Skeletal muscle satellite cell (primary cell): Measurements from ENCODE around the gene IKBKE.

Source experiments
- H3K27me3 ChIP-seq: 2 replicates; pipeline ENCODE4 v1.7.0; 2013; ENCODE audit warnings: low read length; ENCODE audit not compliant: control insufficient read depth, insufficient read depth
- H3K36me3 ChIP-seq: 2 replicates; pipeline ENCODE4 v1.7.0; 2013; ENCODE audit warnings: mild to moderate bottlenecking, control low read depth, low read length; ENCODE audit not compliant: insufficient read depth
- H3K4me1 ChIP-seq: 2 replicates; pipeline ENCODE4 v1.7.0; 2013; ENCODE audit warnings: low read length; ENCODE audit not compliant: control insufficient read depth, insufficient read depth
- H3K4me2 ChIP-seq: 2 replicates; pipeline ENCODE4 v1.7.0; 2013; ENCODE audit warnings: mild to moderate bottlenecking, low read length
- H3K4me3 ChIP-seq: 2 replicates; pipeline ENCODE4 v1.7.0; 2013; ENCODE audit warnings: low read length
- H3K9ac ChIP-seq: 2 replicates; pipeline ENCODE4 v1.7.0; 2013; ENCODE audit warnings: mild to moderate bottlenecking, low read depth, low read length, moderate library complexity
- H3K9me3 ChIP-seq: replicated peaks from 2 replicates; pipeline ENCODE4 v1.7.0; 2013; ENCODE audit warnings: mild to moderate bottlenecking, control low read depth, low read length

The IKBKE gene

GRCh38 chr1:206445116-206445515, 25.2 kb upstream of the IKBKE start:
- no peaks in the 10 kb centered on the region for H3K9me3 ChIP-seq
- no peak overlapping the region for H3K9ac ChIP-seq
- H3K4me3 ChIP-seq = no peak overlapping the region
- H3K4me2 ChIP-seq = no peak overlapping the region
- H3K27me3 ChIP-seq = no peaks in the 10 kb centered on the region
- peaks cover 19% of the 10 kb centered on the region for H3K4me1 ChIP-seq
- peaks cover 48% of the 10 kb centered on the region for H3K36me3 ChIP-seq

GRCh38 chr1:206445911-206446356, 24.3 kb upstream of the IKBKE start:
- Histone ChIP-seq H3K36me3 (peaks cover 52% of the 10 kb centered on the region), H3K4me1 (peaks cover 19% of the 10 kb centered on the region)

GRCh38 chr1:206446688-206447421, 23.4 kb upstream of the IKBKE start:
- Histone ChIP-seq H3K36me3 (peaks cover 54% of the 10 kb centered on the region), H3K4me1 (peaks cover 19% of the 10 kb centered on the region), H3K9ac (no peak overlapping the region), H3K27me3 (no peaks in the 10 kb centered on the region), H3K4me3 (no peak overlapping the region), H3K4me2 (no peak overlapping the region), H3K9me3 (no peaks in the 10 kb centered on the region)

More at GRCh38 chr1:206445911-206446356, 24.3 kb upstream of the IKBKE start:
- H3K9ac ChIP-seq = no peak overlapping the region
- H3K4me2 ChIP-seq = no peak overlapping the region
- H3K9me3 ChIP-seq = no peaks in the 10 kb centered on the region
- H3K27me3 ChIP-seq = no peaks in the 10 kb centered on the region
- no peak overlapping the region for H3K4me3 ChIP-seq

- H3K9ac ChIP-seq = no peak overlapping the region
- H3K4me2 ChIP-seq = no peak overlapping the region
- no peak overlapping the region for H3K4me3 ChIP-seq
- H3K9me3 ChIP-seq = no peaks in the 10 kb centered on the region
- H3K36me3 ChIP-seq = peaks cover 57% of the 10 kb centered on the region
- no peaks in the 10 kb centered on the region for H3K27me3 ChIP-seq
- peaks cover 13% of the 10 kb centered on the region for H3K4me1 ChIP-seq
Observed at GRCh38 chr1:206447422-206447765, 22.9 kb upstream of the IKBKE start.

GRCh38 chr1:206447792-206448191, 22.5 kb upstream of the IKBKE start:
- Histone ChIP-seq H3K4me1 (peaks cover 13% of the 10 kb centered on the region), H3K9ac (no peak overlapping the region), H3K4me2 (no peak overlapping the region), H3K27me3 (no peaks in the 10 kb centered on the region), H3K36me3 (peaks cover 57% of the 10 kb centered on the region), H3K4me3 (no peak overlapping the region), H3K9me3 (no peaks in the 10 kb centered on the region)

GRCh38 chr1:206448471-206448870, 21.8 kb upstream of the IKBKE start:
- Histone ChIP-seq H3K27me3 (no peaks in the 10 kb centered on the region), H3K9me3 (no peaks in the 10 kb centered on the region), H3K9ac (no peak overlapping the region), H3K4me1 (peaks cover 13% of the 10 kb centered on the region), H3K36me3 (peaks cover 57% of the 10 kb centered on the region), H3K4me3 (no peak overlapping the region), H3K4me2 (no peak overlapping the region)

- Histone ChIP-seq H3K4me1 (peaks cover 13% of the 10 kb centered on the region), H3K9ac (no peak overlapping the region), H3K36me3 (peaks cover 62% of the 10 kb centered on the region), H3K4me2 (no peak overlapping the region), H3K9me3 (no peaks in the 10 kb centered on the region), H3K4me3 (no peak overlapping the region), H3K27me3 (no peaks in the 10 kb centered on the region)
Observed at GRCh38 chr1:206449565-206449964, 20.7 kb upstream of the IKBKE start.

- H3K9ac ChIP-seq = no peak overlapping the region
- H3K9me3 ChIP-seq = no peaks in the 10 kb centered on the region
- H3K4me1 ChIP-seq = peaks cover 9% of the 10 kb centered on the region
- H3K4me2 ChIP-seq = no peak overlapping the region
- no peak overlapping the region for H3K4me3 ChIP-seq
- H3K36me3 ChIP-seq = peaks cover 65% of the 10 kb centered on the region
- no peaks in the 10 kb centered on the region for H3K27me3 ChIP-seq
Observed at GRCh38 chr1:206450281-206450680, 20.0 kb upstream of the IKBKE start.

- Histone ChIP-seq H3K9me3 (no peaks in the 10 kb centered on the region), H3K36me3 (peaks cover 66% of the 10 kb centered on the region), H3K27me3 (no peaks in the 10 kb centered on the region), H3K4me3 (no peak overlapping the region), H3K4me2 (no peak overlapping the region), H3K4me1 (peaks cover 5% of the 10 kb centered on the region), H3K9ac (no peak overlapping the region)
Observed at GRCh38 chr1:206451134-206451686, 19.1 kb upstream of the IKBKE start.

- peaks cover 19% of the 10 kb centered on the region for H3K4me1 ChIP-seq
- no peaks in the 10 kb centered on the region for H3K27me3 ChIP-seq
- no peaks in the 10 kb centered on the region for H3K9me3 ChIP-seq
- no peak overlapping the region for H3K4me2 ChIP-seq
- H3K9ac ChIP-seq = no peak overlapping the region
- peaks cover 48% of the 10 kb centered on the region for H3K36me3 ChIP-seq
- no peak overlapping the region for H3K4me3 ChIP-seq
Observed at GRCh38 chr1:206453111-206453510, 17.2 kb upstream of the IKBKE start.

GRCh38 chr1:206455289-206455665, 15.0 kb upstream of the IKBKE start:
- Histone ChIP-seq H3K27me3 (no peaks in the 10 kb centered on the region), H3K4me2 (no peak overlapping the region), H3K9me3 (no peaks in the 10 kb centered on the region), H3K36me3 (peaks cover 48% of the 10 kb centered on the region), H3K9ac (no peak overlapping the region), H3K4me3 (no peak overlapping the region), H3K4me1 (peaks cover 14% of the 10 kb centered on the region)
